Ectodermal cell (in vitro differentiated cells): ENCODE data around the gene TRPV3.

ENCODE experiments used
- H3K27ac ChIP-seq: 2 replicates; pipeline ENCODE4 v1.7.0; 2013; ENCODE audit warnings: mild to moderate bottlenecking, low read depth, low read length; ENCODE audit not compliant: insufficient read depth, poor library complexity, severe bottlenecking
- H3K27me3 ChIP-seq: 2 replicates; pipeline ENCODE4 v1.7.0; 2013; ENCODE audit warnings: mild to moderate bottlenecking, low read length; ENCODE audit not compliant: insufficient read depth, control insufficient read depth, poor library complexity, severe bottlenecking
- H3K36me3 ChIP-seq: one replicate; pipeline ENCODE4 v1.7.0; 2013; ENCODE audit warnings: low read length; ENCODE audit not compliant: control insufficient read depth, insufficient read depth
- H3K4me1 ChIP-seq: one replicate; pipeline ENCODE4 v1.7.0; 2013; ENCODE audit warnings: low read length; ENCODE audit not compliant: control insufficient read depth, insufficient read depth
- H3K4me3 ChIP-seq: 2 replicates; pipeline ENCODE4 v1.7.0; 2013; ENCODE audit warnings: low read depth, low read length, control low read depth; ENCODE audit not compliant: insufficient read depth
- H3K9me3 ChIP-seq: 2 replicates; pipeline ENCODE4 v1.7.0; 2013; ENCODE audit warnings: mild to moderate bottlenecking, low read length, moderate library complexity; ENCODE audit not compliant: control insufficient read depth
- WGBS, 2 experiments: methylation state at CpG; one replicate each; pipeline ENCODE4 v1.1.7; 2013; ENCODE audit warnings: missing lambda C conversion rate in 2 of 2; 5-methylcytosine and 5-hydroxymethylcytosine counted together

The TRPV3 gene

DNA sequence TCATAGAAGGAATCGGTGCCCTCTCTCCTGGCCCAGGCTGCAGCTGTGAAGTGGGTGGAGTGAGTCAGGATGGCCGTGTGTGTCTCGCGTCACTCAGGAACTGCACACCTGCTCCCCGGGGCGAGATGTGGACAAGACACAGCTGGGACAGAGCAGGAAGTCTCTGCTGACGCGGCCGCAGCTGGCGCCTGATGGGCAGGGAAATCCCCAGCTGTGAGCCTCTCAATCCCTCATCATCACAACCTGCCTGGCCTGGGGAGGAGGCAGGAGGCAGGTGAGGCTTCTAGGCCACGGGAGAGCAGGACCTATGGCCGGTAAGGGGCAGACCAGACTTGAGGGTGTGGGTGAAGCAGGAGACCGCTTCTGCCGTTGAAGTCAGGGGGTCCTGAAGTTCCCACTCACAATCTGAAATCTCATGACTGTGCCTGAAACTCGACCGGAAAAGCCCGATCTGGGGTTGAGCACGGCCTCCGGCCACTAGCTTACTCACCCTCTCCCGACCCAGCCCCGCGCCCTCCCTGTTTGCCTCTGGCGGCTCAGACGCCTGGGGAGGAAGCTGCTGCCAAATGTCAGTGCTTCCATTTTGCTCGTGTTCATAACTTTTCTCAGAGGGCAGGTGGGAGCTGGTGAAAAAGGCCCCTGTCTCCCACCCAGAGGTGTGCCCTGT is 1.1 kb upstream of the TRPV3 start:
- H3K9me3 ChIP-seq: no peaks in the 10 kb centered on the region
- WGBS, 2 experiments: 88% methylated on average over 25 of the region's 25 CpGs
- H3K36me3 ChIP-seq: no peaks in the 10 kb centered on the region
- no peaks in the 10 kb centered on the region for H3K27me3 ChIP-seq
- no peak overlapping the region for H3K27ac ChIP-seq
- peaks cover 4% of the 10 kb centered on the region for H3K4me1 ChIP-seq
- no peak overlapping the region for H3K4me3 ChIP-seq

DNA sequence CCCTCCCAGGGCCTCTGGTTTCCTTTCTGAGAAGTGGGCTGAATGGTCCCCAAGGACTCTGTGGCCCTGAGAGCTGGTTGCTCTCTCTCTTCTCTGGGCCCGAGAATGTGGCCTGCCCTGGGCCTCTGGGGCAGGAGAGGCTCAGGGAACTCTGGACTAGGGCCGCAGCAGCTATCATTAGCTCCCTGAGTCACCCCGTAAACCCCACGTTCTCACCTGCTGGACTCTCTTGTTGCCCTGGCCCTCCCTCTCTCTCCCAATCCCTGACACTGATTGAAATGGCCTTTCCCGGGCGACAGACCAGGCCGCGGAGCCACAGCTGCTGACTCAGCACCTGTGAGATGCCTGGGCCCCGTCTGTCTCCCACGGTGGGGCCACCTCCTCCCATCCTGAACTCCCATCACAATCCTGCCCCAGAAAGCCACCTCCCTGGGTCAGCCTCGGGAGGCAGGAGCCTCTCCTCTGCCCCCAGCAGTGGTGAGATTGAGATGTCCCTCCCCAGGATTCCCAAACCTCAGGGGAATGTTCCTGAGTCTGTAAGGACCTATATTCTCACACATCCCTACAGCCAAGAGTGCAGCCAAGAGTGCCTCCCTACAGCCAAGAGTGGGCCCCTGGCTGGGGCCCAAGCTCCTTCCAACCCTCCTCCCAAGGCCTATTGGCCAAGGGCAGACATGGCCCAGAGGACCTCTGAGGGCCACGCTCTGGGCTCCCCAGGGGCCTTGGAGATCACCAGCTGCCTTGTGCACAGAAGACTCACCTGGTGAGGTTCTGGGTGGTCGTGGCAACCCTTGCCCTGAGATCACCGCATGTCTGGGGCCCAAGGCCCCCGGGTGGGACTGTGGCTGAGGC is 470 bp downstream of the TRPV3 start:
- no peaks in the 10 kb centered on the region for H3K36me3 ChIP-seq
- H3K27me3 ChIP-seq: no peaks in the 10 kb centered on the region
- peaks cover 7% of the 10 kb centered on the region for H3K4me1 ChIP-seq
- no peak overlapping the region for H3K27ac ChIP-seq
- H3K4me3 ChIP-seq: no peak overlapping the region
- H3K9me3 ChIP-seq: no peaks in the 10 kb centered on the region
- 88 to 89% methylated on average over 15 of the region's 15 CpGs for WGBS, 2 experiments

DNA sequence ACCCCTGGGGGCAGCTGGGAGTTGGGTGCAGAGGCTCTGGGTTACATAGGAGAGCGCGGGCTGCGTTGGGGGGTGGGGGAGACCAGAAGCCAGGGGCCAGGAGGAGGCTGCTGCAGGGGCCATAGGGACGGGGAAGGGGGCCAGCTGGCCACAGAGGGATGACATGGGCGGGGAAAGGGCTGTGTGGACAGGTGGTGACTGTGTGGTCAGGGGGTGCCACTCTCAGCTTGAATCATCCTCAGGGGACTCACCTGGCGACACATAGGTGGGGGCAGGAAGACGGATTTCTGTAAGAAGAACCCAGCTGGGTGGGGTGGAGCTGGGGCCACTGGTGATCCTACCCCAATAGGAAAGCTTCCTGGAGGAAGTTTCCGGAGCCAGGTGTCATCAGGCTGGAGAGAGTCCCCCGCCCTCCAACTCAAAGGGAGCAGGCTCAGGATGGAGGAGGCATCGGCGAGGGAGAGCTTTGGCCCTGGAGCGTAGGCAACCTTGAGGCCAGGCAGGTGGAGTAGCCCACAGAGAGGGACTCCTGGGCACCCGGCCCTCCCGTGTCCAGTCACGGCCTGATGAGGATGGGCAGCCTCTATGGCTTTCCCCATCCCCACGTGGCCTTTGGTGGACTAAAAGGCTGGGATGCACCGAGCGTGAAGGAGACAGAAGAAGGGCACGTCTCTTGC is 1.2 kb downstream of the TRPV3 start:
- Histone ChIP-seq H3K4me3 (no peak overlapping the region), H3K4me1 (peaks cover 7% of the 10 kb centered on the region), H3K9me3 (no peaks in the 10 kb centered on the region), H3K27ac (no peak overlapping the region), H3K36me3 (no peaks in the 10 kb centered on the region), H3K27me3 (no peaks in the 10 kb centered on the region)
- 94% methylated on average over 19 of the region's 19 CpGs for WGBS, 2 experiments

DNA sequence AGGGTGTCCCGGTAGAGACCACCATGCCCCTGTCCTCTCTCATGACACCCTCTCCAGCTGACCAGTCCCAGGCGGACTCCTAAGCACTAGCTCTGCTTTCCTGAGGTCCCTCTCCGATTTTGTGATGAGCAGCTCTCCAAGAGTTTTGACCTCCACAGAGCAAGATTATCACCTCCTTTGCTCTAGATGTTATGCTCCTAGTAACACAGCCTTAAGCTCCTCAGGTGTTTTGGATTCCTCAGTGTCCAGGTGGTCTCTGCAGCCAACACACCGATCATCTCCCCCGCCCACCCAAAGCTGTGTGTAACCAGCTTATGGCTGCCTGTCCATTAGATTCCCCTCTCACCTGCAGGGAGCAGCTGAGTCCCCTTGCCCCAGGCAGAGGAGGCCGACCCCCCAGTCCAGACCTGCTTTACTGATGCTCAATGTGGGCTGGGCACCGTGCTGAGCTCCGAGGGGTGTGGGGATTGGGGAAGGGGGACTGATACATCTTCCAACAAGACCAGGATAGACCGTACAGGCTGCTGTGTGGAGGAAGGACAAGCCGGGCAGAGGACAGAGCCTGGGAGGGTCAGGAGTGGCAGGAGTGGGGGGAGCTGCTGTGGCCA is 2.3 kb downstream of the TRPV3 start:
- no peak overlapping the region for H3K4me3 ChIP-seq
- no peaks in the 10 kb centered on the region for H3K36me3 ChIP-seq
- H3K27ac ChIP-seq: no peak overlapping the region
- no peaks in the 10 kb centered on the region for H3K9me3 ChIP-seq
- peaks cover 7% of the 10 kb centered on the region for H3K4me1 ChIP-seq
- H3K27me3 ChIP-seq: no peaks in the 10 kb centered on the region
- WGBS, 2 experiments: 94% methylated on average over 10 of the region's 10 CpGs

DNA sequence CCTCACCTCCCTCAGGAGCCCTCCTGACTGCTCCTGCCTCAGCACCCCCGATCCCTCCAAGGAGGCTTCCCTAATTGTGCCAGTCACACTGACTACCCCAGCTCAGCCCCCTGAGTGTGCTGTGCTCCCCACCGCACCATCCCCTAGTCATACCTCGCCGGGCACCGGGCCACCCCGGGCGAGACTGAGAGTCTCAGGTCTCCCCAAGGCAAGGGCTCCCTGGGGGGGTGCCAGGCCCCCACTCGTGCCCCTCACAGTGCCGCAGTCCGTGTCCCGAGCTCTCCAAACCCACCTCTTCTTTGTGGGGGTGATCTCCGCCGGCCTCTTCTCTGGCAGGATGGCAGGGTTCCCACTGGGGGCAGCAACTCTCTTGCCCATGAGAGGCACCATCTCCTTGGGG is 3.2 kb downstream of the TRPV3 start:
- H3K27ac ChIP-seq: no peak overlapping the region
- peaks cover 7% of the 10 kb centered on the region for H3K4me1 ChIP-seq
- no peaks in the 10 kb centered on the region for H3K36me3 ChIP-seq
- WGBS, 2 experiments: 91 to 93% methylated on average over 13 of the region's 13 CpGs
- H3K4me3 ChIP-seq: no peak overlapping the region
- no peaks in the 10 kb centered on the region for H3K9me3 ChIP-seq
- no peaks in the 10 kb centered on the region for H3K27me3 ChIP-seq

DNA sequence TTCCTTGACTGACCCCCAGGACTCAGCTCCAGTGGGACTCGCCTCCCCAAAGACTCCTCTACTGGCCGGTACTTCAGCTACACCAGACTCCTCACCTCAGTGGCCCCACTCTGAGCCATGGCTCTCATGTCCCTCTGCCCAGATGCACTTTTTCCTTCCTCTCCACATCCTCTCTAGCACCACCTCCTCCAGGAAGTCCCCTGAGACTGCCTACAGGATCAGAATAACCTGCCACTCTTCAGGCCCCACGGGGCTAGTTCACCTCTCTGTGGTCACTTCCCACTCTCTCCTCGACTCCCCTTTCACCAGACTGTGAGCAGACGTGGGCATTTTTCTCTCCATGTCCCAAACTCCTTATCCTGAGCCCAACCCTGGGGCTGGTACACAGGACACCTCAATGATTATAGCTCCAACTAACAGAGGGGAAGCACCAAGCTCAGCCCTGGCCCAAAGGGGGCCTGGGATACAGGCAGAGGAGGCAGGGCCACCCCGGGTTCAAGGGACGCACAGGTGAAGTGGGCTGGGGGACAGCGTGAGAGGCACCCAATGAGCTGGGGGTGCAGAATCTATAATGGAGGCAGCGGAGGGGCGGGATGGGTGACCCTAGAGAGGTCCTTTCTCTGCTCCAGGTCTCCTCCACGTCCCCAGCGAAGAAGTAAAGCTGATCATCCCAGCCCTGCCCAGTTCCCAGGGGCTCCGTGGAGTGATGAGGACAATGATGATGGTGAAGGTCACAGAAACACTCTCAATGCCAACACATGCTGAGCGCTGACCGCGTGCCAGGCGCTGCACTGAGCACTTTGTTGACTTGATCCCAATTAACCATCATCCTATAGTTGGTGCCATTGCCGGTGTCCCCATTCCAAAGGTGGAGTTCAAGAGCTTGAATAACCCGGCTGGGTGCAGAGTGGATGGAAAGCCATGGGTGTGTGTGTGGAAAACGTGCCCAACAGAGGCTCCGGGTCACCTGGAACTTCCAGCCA is 3.9 kb downstream of the TRPV3 start:
- no peak overlapping the region for H3K27ac ChIP-seq
- WGBS, 2 experiments: 91 to 92% methylated on average over 21 of the region's 21 CpGs
- no peaks in the 10 kb centered on the region for H3K36me3 ChIP-seq
- no peaks in the 10 kb centered on the region for H3K9me3 ChIP-seq
- H3K27me3 ChIP-seq: no peaks in the 10 kb centered on the region
- H3K4me3 ChIP-seq: no peak overlapping the region
- peaks cover 7% of the 10 kb centered on the region for H3K4me1 ChIP-seq

DNA sequence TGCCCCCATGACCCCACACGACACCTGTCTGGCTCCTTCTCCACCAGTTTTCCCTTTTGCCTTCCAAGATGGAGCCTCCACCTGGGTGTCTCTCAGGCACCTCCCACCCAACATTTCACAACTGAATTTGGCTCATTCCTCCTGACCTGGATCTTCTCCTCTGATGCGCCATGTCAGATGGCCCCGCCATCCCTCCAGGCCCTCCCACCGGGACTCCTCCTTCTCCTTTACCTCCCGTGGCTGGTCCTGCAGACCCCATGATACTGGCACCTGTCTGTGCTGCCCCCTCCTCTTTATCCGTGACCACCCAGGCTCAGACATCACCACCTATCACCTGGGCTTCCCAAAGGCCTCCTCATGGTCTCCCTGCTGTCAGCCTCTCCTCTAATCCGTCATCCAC is 4.7 kb downstream of the TRPV3 start:
- Histone ChIP-seq H3K4me3 (no peak overlapping the region), H3K36me3 (no peaks in the 10 kb centered on the region), H3K27ac (no peak overlapping the region), H3K27me3 (no peaks in the 10 kb centered on the region), H3K4me1 (peaks cover 7% of the 10 kb centered on the region), H3K9me3 (no peaks in the 10 kb centered on the region)
- 87 to 92% methylated on average over 7 of the region's 7 CpGs for WGBS, 2 experiments

DNA sequence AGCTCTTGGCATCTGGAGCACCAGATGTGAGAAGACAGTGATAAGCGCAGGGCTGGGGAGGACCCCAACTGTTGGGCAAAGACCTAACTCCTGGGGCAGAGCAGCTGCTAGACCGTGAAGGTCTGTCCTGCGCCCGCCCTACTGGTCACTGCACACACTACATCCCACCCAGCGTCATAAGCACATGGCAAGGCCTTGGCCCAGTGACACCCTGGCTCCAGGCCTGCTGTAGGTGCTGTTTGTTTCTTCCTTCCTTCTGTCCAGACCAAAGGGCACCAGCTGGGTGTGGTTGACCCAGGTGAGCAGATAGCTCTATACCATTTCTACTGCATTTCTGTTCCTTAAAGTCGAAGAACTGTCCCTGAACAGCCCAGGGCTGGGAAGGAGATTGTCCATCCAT is 6.4 kb downstream of the TRPV3 start:
- H3K4me3 ChIP-seq: no peak overlapping the region
- 91 to 92% methylated on average over 6 of the region's 6 CpGs for WGBS, 2 experiments
- no peaks in the 10 kb centered on the region for H3K9me3 ChIP-seq
- H3K27ac ChIP-seq: no peak overlapping the region
- H3K27me3 ChIP-seq: no peaks in the 10 kb centered on the region
- no peaks in the 10 kb centered on the region for H3K36me3 ChIP-seq
- H3K4me1 ChIP-seq: peaks cover 3% of the 10 kb centered on the region

DNA sequence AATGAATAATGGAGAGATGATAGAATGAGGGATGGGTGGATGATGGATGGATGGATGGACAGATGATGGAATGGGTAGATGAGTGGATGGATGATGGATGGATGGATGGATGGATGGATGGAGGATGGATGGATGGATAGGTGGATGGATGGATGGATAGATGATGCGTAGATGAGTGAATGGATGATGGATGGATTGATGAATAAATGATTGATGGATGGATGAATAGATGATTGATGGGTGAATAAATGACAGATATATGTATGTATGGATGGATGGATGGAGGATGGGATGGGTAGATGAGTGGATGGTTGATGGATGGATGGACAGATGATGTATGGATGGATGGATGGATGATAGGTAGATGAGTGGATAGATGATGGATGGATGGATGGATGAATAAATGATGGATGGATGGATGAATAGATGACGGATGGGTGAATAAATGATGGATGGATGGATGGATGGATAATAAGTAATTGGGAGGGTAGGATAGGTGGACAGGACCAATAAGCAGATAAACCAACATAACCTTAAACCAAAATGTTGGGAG is 7.9 kb downstream of the TRPV3 start:
- Histone ChIP-seq H3K27me3 (no peaks in the 10 kb centered on the region), H3K9me3 (no peaks in the 10 kb centered on the region), H3K27ac (no peak overlapping the region), H3K4me1 (peaks cover 3% of the 10 kb centered on the region), H3K36me3 (no peaks in the 10 kb centered on the region), H3K4me3 (no peak overlapping the region)
- WGBS, 2 experiments: 93 to 95% methylated on average over 2 of the region's 2 CpGs
